Transverse colon (tissue), 3 donors: ENCODE results near the gene FAM72B.
"Not testable (repeated sequence)": the region's sequence is repeated elsewhere in the genome, so short reads cannot be mapped to it uniquely, and the experiment has no call there.

Experiments used
- POLR2A ChIP-seq: fragments of 450-650 bp; IDR thresholded peaks from one replicate; pipeline ENCODE4 v1.6.1; 2016; ENCODE audit warnings: antibody characterized with exemption, mild to moderate bottlenecking, moderate library complexity
- TF ChIP-seq, protein P1 (sequence below), 5 experiments: fragments of 200-600 bp in 3 of 5; fragments of 450-650 bp in 2 of 5; sonication (generic) in 3 of 5; IDR thresholded peaks; 1 replicate in 2 of 5; 2 replicates in 3 of 5; pipeline ENCODE4 v1.5.1; 2016 to 2017; ENCODE audit warnings: antibody characterized with exemption in 5 of 5, inconsistent platforms in 3 of 5, mild to moderate bottlenecking in 2 of 5, moderate library complexity in 1 of 5

DNA sequence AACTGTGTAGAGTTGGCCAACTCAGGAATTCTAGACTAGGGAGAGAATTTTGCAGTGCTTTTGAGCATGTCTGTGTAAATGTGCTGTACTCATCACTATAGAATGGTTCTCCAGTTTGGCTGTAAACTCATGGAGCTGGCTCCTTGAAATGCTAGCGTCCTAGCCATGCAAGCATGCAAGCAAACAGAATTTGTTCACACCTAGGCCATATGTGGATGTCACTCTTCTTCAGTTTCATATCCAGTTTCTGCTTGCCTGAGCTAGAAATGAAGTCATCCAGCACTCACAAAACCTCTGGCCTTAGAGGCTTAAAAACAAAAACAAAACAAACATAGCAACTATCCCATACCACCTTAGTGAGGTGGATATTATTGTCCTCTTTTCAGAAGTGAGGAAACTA is 37.6 kb upstream of the FAM72B start:
- not testable (repeated sequence) for TF ChIP-seq POLR2A
- TF ChIP-seq, protein P1, sequence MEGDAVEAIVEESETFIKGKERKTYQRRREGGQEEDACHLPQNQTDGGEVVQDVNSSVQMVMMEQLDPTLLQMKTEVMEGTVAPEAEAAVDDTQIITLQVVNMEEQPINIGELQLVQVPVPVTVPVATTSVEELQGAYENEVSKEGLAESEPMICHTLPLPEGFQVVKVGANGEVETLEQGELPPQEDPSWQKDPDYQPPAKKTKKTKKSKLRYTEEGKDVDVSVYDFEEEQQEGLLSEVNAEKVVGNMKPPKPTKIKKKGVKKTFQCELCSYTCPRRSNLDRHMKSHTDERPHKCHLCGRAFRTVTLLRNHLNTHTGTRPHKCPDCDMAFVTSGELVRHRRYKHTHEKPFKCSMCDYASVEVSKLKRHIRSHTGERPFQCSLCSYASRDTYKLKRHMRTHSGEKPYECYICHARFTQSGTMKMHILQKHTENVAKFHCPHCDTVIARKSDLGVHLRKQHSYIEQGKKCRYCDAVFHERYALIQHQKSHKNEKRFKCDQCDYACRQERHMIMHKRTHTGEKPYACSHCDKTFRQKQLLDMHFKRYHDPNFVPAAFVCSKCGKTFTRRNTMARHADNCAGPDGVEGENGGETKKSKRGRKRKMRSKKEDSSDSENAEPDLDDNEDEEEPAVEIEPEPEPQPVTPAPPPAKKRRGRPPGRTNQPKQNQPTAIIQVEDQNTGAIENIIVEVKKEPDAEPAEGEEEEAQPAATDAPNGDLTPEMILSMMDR (IDR thresholded peaks at IDR 0.05) = not testable (repeated sequence)
